HG02970 (cell line): ENCODE results near the gene STEAP1.
A peak's percentile ranks its signal among the peaks of the same experiment; 100 is the strongest.
"Not testable (repeated sequence)": the region's sequence is repeated elsewhere in the genome, so short reads cannot be mapped to it uniquely, and the experiment has no call there.

Experiments
- ATAC-seq: cut with Tn5 transposase; IDR thresholded peaks from one replicate; pipeline ENCODE4 v1.9.1; 2021; ENCODE audit warnings: mild to moderate bottlenecking, moderate library complexity, moderate number of reproducible peaks; ENCODE audit not compliant: unreplicated experiment, low FRiP score

STEAP1 gene

DNA sequence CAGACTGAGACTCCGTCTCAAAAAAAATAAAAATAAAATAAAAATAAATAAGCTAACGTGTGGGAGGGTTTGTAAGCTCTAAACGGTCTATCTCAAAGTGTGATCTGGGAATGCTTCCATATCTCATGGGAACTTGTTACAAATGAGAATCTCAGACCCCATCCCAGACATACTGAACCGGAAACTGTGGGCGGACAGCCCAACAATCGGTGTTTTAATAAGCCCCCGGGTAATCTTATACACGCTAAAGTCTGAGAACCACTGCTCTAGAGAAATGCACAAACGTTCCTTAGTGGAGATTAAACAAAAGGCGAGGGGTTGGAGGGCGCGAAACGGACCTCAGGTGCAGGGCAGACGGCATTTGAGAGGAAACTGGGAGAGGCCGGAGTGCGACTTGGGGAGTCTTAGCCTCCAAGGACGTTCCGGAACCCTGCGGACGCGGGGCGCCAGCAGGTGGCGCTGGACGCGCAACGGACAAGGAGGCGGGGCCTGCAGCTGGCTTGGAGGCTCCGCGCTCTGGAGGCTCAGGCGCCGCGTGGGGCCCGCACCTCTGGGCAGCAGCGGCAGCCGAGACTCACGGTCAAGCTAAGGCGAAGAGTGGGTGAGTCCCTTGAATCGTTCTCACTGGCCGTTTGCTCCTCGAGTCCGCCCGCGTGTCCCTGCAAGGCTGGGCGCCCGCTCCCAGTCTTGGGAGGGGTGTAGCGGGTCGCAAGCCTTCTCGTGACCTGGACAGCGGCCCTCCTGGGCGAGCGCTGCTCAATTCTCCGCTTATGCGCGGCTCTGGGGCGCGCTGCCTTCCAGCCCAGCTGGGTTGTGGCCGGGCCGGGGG lies at the start of gene STEAP1:
Gene STEAP1, plus strand, starts transcription at position 527 of the 829 bp plus-strand sequence. CDS start 5,320 bp downstream, outside the sequence.
- ATAC-seq, result peak; percentile 98

DNA sequence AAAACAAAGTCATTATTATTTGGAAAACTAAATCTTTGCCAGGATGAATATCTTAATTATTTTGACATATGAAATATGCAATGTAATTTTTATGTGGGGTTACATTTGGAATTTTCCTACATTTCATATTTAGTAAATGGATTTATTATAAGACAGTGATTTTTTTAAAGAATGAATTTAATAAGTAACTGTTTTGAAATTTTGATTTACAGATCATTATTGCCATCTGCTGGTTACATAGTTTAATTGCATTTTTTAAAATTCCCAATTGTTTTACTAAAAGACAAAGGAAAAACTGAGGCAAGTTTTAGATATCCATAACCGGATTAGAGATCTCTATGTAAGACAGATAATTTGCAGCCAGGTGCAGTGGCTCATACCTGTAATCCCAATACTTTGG lies 39.3 kb upstream of the STEAP1 start:
- not testable (repeated sequence) for ATAC-seq

DNA sequence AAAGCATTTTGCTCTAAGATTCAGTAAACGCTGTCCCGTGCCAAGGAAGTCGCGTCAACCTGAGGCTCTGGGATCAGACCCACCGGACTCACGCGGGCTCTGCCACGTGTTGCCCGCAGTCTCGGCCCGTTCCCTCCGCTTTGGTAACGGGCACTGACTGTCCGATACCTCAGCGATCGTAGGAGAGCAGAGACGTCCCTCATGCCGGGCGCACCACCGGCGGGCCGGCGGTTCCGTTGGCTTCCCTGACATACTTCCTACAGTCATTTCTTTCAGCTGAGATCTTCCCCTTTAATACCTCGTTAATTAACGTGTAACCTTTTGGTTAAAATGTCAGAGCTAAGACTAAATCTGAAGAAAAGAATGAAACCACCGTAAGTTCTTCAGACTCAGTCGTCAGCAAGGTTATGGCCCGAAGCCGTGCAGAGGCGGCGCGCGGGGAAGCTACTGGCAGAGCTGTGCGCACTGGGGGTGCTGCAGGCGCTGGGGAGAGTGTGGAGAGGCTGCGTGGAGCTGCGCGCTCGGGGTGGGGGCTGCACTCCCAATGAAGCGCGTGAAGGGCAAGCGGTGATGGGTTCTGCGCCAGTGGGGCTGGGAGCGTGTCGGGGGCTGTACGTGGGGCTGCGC lies 35.6 kb upstream of the STEAP1 start:
- ATAC-seq, result not testable (repeated sequence)

- ATAC-seq, result no peak
Observed at GRCh38 chr7:90119178-90119971, 34.9 kb upstream of the STEAP1 start.

DNA sequence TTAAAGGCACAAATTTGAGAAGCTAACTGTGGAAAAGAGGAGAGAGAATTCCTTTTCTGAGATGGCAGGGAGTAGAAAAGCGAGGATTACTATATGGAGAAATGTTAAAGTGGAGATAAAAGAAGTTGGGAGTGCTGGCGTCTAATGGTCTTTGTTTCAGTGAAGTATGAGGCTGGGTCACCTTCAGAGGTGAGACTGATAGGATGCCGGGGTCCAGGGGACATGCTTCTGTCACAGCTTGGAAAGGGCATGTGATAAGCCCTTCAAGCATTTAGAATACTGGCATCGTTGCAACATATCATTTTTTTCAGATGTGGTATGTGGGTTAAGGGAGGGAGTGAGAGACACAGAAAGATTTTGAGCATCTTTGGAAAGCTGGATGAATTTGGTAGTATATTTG lies 34.1 kb upstream of the STEAP1 start:
- ATAC-seq, result not testable (repeated sequence)

GRCh38 chr7:90131746-90132145 lies 22.5 kb upstream of the STEAP1 start:
- not testable (repeated sequence) for ATAC-seq

DNA sequence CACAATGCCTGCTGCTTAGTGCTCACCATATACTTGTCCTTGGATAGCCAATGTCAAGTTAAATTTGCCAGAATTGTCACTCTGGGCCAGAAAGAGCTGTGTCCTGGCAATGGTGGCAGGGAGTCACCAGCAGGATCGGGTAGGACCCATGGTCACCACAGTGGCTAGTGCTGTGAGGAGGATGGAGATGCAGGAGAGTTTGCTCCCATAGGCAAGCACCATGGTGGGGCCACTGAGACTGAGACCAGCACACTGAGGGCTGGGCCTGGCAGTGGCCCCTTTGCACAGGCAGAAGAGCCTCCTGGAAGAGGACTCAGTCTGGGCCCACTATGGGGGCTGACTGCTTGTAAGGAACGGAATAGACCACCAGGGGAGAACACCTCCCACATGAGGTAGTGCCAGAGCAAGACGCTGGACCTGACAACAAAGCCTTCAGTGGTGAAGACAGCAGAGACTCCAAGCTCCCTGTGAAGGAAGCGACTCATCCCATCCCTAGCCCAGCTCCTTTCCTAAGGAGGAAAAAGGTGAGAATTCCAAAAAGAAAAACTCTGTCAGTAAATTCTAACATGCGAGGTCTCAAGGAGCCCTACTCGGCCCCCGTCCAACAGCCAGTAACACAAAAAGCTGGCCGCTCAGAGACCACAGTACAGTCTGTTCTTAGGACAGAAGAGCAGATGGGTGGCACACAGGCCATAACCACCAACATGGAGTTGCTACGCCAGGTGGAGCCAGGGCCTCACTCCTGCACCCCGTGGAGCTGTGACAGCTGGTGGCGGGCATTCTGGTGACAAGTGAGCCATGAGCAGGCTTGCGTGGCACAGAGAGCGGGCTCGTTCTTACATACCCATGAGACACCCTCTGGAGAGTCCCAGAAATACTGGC lies 6.9 kb upstream of the STEAP1 start:
- ATAC-seq, result not testable (repeated sequence)

- ATAC-seq, result not testable (repeated sequence)
Observed at GRCh38 chr7:90149428-90149827, 4.8 kb upstream of the STEAP1 start.

- not testable (repeated sequence) for ATAC-seq
Observed at GRCh38 chr7:90151884-90152283, 2.4 kb upstream of the STEAP1 start.

DNA sequence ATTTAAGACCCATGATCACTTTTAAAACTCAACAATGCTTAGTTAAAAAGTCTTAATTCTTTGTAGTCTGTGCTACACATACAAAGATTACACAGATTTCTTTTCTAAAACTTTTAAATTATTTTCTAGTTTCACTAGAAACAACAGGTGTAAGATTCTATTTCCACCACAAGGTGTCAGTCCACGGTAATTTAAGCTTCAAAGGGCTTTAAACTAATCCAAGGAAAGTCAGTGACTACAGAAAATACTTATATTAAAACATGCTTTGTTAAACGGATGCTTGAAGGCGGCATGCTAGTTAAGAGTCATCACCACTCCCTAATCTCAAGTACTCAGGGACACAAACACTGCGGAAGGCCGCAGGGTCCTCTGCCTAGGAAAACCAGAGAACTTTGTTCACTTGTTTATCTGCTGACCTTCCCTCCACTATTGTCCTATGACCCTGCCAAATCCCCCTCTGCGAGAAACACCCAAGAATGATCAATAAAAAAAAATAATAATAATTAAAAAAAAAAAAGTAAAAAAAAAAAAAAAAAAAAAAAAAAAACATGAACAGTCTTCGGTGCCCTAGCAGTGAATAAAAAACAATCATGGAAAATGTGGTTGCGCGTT lies 1.5 kb upstream of the STEAP1 start:
- ATAC-seq, result not testable (repeated sequence)

DNA sequence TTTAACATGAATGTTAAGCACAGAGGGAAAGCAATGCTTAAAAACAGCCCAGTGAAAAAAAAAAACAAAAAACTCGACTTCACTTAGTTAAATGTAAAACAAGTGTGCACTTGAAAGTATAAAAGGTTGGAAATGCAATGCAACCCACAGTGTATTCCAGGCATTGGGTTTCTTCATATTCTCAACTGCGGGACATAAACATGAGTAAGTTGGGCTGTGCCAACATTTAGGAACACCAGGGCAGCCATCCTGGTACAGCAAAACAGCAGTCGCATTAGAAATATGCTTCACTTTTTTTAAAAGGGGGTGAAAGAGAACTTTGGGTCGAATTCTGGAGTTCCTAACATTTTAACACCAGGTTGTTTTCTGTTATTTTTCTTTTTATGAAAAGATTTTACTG lies 937 bp downstream of the STEAP1 start:
- ATAC-seq, result no peak

DNA sequence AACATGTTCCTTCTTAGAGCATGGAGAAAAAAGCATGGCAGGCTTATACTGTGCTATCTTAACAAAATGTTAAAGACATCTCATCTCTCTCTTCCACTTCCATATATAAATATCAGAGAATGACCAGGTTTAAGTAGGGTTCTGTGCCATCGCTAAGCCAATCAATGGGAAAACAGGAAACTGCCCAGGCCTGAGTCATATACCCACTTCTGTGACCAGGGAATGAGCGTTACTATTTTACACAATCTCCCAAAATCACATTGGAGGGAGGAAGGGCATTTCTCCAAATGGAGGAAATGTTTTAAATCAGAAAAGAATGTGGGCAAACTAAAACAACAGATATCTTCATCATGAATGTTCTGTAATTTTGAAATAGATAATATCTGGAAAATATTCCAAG lies 3.1 kb downstream of the STEAP1 start:
- ATAC-seq, result not testable (repeated sequence)

- not testable (repeated sequence) for ATAC-seq
Observed at GRCh38 chr7:90157761-90158350, 3.6 kb downstream of the STEAP1 start.

- no peak for ATAC-seq
Observed at GRCh38 chr7:90163534-90163933, 9.3 kb downstream of the STEAP1 start.

DNA sequence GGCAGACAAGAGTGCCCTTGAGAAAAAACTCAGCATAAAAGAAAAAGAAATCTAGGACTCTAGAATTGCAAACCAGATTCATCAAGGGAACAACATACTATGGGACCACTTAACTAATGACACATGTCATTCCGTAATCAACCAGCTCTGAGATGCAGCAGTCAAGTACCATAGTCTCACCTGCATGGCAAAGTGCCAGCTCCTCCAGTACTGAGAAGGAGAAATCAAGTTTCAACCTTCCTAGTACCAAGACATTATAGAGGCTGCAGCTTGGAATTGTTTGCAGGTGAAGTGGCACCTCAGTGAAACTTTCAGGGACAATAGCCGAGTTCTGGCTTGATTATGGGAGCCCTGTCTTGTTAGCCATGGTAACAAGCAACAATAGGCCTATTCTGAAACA lies 11.5 kb downstream of the STEAP1 start:
- no peak for ATAC-seq

DNA sequence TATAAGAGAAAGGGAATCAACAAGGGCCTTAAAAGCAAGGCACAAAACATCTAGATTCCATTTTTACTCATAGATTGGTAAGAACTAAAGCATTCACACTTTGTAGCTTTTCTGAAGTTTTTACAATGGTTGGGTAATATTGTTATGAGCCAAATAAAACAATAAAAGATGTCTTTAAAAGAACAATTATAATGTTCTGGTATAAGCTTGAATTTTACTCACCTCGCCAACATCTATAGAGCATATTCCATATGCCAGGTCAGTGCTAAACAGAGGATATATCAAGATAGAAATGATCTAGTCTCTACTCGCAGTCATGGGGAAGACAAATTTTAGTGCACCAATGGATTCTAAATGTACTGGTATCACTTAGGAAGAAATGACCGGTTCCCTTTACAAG lies 11.9 kb downstream of the STEAP1 start:
- ATAC-seq, result no peak

- no peak for ATAC-seq
Observed at GRCh38 chr7:90167361-90167760, 13.1 kb downstream of the STEAP1 start.

DNA sequence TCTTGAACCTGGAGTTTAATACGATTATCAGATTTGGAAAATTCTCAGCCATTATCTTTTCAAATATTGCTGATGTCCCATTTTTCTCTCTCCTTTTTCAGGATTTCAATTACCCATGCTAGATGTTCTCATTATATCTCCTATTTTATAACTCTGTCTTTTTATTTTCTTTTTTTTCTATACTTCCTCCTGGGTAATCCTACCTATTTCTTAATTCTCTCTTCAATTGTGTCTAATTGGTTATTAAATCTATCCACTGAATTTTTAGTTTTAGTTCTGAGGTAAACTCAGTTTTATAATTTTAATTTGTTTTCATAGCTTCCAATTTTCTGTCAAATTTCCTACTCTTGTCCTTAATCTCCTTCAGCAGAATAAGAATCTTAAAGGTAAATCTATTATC lies 15.6 kb downstream of the STEAP1 start:
- ATAC-seq, result no peak

DNA sequence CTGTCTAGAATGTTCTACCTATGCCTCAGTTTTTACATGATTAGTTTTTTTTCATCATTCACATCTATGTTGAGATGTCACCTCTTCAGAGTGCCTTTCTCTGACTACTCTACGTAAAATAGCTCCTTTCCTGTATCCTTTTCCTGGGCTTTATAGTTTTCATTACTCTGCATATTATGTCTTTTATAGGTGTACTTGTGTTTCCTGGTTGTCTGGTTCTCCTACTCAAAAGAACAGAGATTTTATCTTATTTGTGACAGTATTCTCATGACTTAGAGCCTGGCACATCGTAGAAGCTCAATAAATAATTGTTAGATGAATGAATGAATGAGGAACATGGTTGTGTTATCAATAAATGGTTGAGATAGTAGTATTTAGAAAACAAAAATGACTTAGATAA lies 17.9 kb downstream of the STEAP1 start:
- no peak for ATAC-seq
